H1 (cell line): Measurements from ENCODE around the gene TBX6. TPM values are rescaled to one million over a fixed set of nuclear protein-coding genes. Genes with fewer than 3 reads are reported as not detected.
A peak's percentile ranks its signal among the peaks of the same experiment; 100 is the strongest.

ENCODE experiments used
- CTCF ChIA-PET: fragments of 300-600 bp; sonication (Branson Sonifier 250); formaldehyde crosslinking; loops from one replicate; lab custom pipeline; 2021; ENCODE audit not compliant: partially characterized antibody; lab: Charles Lee
- POLR2A ChIA-PET: fragments of 300-600 bp; sonication (Branson Sonifier 250); formaldehyde crosslinking; loops from one replicate; lab custom pipeline; 2021; ENCODE audit warnings: inconsistent platforms; ENCODE audit not compliant: partially characterized antibody; lab: Charles Lee
- DNase-seq, 2 experiments: peaks; one replicate each; pipeline versions ENCODE4 v3.0.0 to v3.0.0-alpha.2; 2010 to 2022; ENCODE audit warnings: low spot score in 2 of 2, low read depth in 1 of 2, mixed read lengths in 1 of 2
- FAIRE-seq: peaks from 2 replicates; lab custom pipeline; 2011; peaks lifted over from hg19 to GRCh38; lab: Jason Lieb, UNC
- H2AFZ ChIP-seq: 2 replicates; pipeline ENCODE4 v1.8.1; 2012; ENCODE audit warnings: low read length, inconsistent platforms
- H2AK5ac ChIP-seq: 2 replicates; pipeline ENCODE4 v1.6.1; 2013; ENCODE audit warnings: low read depth, low read length
- H2BK120ac ChIP-seq: replicated peaks from 2 replicates; pipeline ENCODE3; 2013; ENCODE audit warnings: low read depth, low read length, inconsistent platforms
- H2BK12ac ChIP-seq: 2 replicates; pipeline ENCODE4 v1.6.1; 2013; ENCODE audit warnings: low read depth, low read length
- H2BK15ac ChIP-seq: 2 replicates; pipeline ENCODE4 v1.6.1; 2013; ENCODE audit warnings: low read length
- H2BK20ac ChIP-seq: 2 replicates; pipeline ENCODE4 v1.6.1; 2013; ENCODE audit warnings: low read length
- H2BK5ac ChIP-seq: 2 replicates; pipeline ENCODE4 v1.6.1; 2013; ENCODE audit warnings: low read depth, low read length
- H3K14ac ChIP-seq: 2 replicates; pipeline ENCODE4 v1.6.1; 2013; ENCODE audit warnings: inconsistent platforms; ENCODE audit not compliant: insufficient read length
- H3K18ac ChIP-seq: 2 replicates; pipeline ENCODE4 v1.6.1; 2013; ENCODE audit warnings: low read length; ENCODE audit errors: extremely low read depth
- H3K23ac ChIP-seq: 2 replicates; pipeline ENCODE4 v1.6.1; 2013; ENCODE audit warnings: inconsistent platforms; ENCODE audit not compliant: insufficient read length
- H3K23me2 ChIP-seq: 2 replicates; pipeline ENCODE4 v1.6.1; 2013; ENCODE audit warnings: low read depth, low read length
- H3K27ac ChIP-seq: 2 replicates; pipeline ENCODE4 v1.6.1; 2011; ENCODE audit warnings: low read depth, low read length, inconsistent platforms
- H3K27me3 ChIP-seq, 4 experiments: replicated peaks in 1 of 4; 1 replicate in 1 of 4; 2 replicates in 3 of 4; pipeline versions ENCODE4 v1.6.1 to v1.8.1; 2011 to 2013; ENCODE audit warnings: low read length in 3 of 4, mild to moderate bottlenecking in 3 of 4, inconsistent platforms in 2 of 4, mixed read lengths in 2 of 4, moderate library complexity in 1 of 4; ENCODE audit not compliant: control insufficient read depth in 3 of 4, insufficient read depth in 3 of 4; ENCODE audit errors: extremely low read depth in 1 of 4
- H3K36me3 ChIP-seq, 4 experiments: 2 replicates each; pipeline versions ENCODE4 v1.6.1 to v1.8.1; 2011 to 2013; ENCODE audit warnings: mild to moderate bottlenecking in 4 of 4, low read length in 3 of 4, moderate library complexity in 2 of 4, control low read depth in 1 of 4, inconsistent platforms in 1 of 4; ENCODE audit not compliant: insufficient read depth in 4 of 4, control insufficient read depth in 2 of 4
- H3K4ac ChIP-seq: replicated peaks from 2 replicates; pipeline ENCODE3; 2013; ENCODE audit warnings: low read length, low read depth, mixed read lengths, inconsistent platforms; ENCODE audit not compliant: insufficient read length
- H3K4me1 ChIP-seq, 4 experiments: replicated peaks in 1 of 4; 1 replicate in 1 of 4; 2 replicates in 3 of 4; pipeline versions ENCODE4 v1.6.1 to v1.8.1; 2011 to 2013; ENCODE audit warnings: low read length in 3 of 4, inconsistent platforms in 2 of 4, mixed read lengths in 1 of 4; ENCODE audit not compliant: insufficient read depth in 4 of 4, control insufficient read depth in 3 of 4
- H3K4me2 ChIP-seq, 2 experiments: 2 replicates each; pipeline versions ENCODE4 v1.6.1 to v1.8.1; 2011 to 2013; ENCODE audit warnings: low read depth in 2 of 2, low read length in 2 of 2, control low read depth in 1 of 2, inconsistent platforms in 1 of 2, mild to moderate bottlenecking in 1 of 2; ENCODE audit not compliant: insufficient read depth in 1 of 2
- H3K4me3 ChIP-seq, 4 experiments: fragments of 200-600, 300-600 bp in 1 of 4; sonication (generic), shearing (Covaris generic), sonication (Bioruptor Twin) in 1 of 4; 2 replicates each; pipeline versions ENCODE4 v1.5.1 to v1.8.1; 2011 to 2016; ENCODE audit warnings: low read length in 4 of 4, low read depth in 3 of 4, control low read depth in 2 of 4, inconsistent platforms in 2 of 4, mild to moderate bottlenecking in 2 of 4, mixed read lengths in 1 of 4, moderate library complexity in 1 of 4; ENCODE audit not compliant: insufficient read depth in 2 of 4; ENCODE audit errors: extremely low read depth in 1 of 4
- H3K56ac ChIP-seq: replicated peaks from 2 replicates; pipeline ENCODE3; 2013; ENCODE audit warnings: low read depth, mild to moderate bottlenecking, mixed read lengths, low read length, inconsistent platforms; ENCODE audit not compliant: insufficient read length
- H3K79me1 ChIP-seq: 2 replicates; pipeline ENCODE4 v1.6.1; 2013; ENCODE audit warnings: low read depth, low read length, control low read depth
- H3K79me2 ChIP-seq, 2 experiments: 2 replicates each; pipeline versions ENCODE4 v1.6.1 to v1.8.1; 2012 to 2013; ENCODE audit warnings: low read length in 2 of 2, mild to moderate bottlenecking in 2 of 2, inconsistent platforms in 1 of 2; ENCODE audit not compliant: insufficient read depth in 2 of 2, control insufficient read depth in 1 of 2
- H3K9ac ChIP-seq, 4 experiments: replicated peaks in 1 of 4; 1 replicate in 1 of 4; 2 replicates in 3 of 4; pipeline versions ENCODE4 v1.6.1 to v1.8.1; 2011 to 2013; ENCODE audit warnings: low read depth in 3 of 4, low read length in 3 of 4, control low read depth in 2 of 4, mild to moderate bottlenecking in 2 of 4, moderate library complexity in 2 of 4, inconsistent platforms in 1 of 4; ENCODE audit errors: extremely low read depth in 1 of 4
- H3K9me3 ChIP-seq, 2 experiments: 2 replicates each; pipeline versions ENCODE4 v1.6.1 to v1.8.1; 2012 to 2013; ENCODE audit warnings: mild to moderate bottlenecking in 2 of 2, moderate library complexity in 2 of 2, control low read depth in 1 of 2, inconsistent platforms in 1 of 2, low read depth in 1 of 2, low read length in 1 of 2, mixed read lengths in 1 of 2; ENCODE audit not compliant: insufficient read depth in 2 of 2
- H4K20me1 ChIP-seq, 2 experiments: replicated peaks in 1 of 2; 2 replicates each; pipeline versions ENCODE3 to v1.8.1; 2011 to 2013; ENCODE audit warnings: inconsistent platforms in 2 of 2, low read length in 2 of 2, mild to moderate bottlenecking in 1 of 2; ENCODE audit not compliant: insufficient read depth in 2 of 2, control insufficient read depth in 1 of 2
- H4K5ac ChIP-seq: 2 replicates; pipeline ENCODE4 v1.6.1; 2013; ENCODE audit warnings: low read length, low read depth, mixed read lengths, inconsistent platforms; ENCODE audit not compliant: insufficient read length
- H4K8ac ChIP-seq: 2 replicates; pipeline ENCODE4 v1.8.0; 2013; ENCODE audit warnings: mild to moderate bottlenecking, moderate library complexity, low read length, inconsistent platforms; ENCODE audit not compliant: insufficient read depth; ENCODE audit errors: extremely low read depth
- H4K91ac ChIP-seq: replicated peaks from 2 replicates; pipeline ENCODE3; 2013; ENCODE audit warnings: low read length, mixed read lengths, inconsistent platforms; ENCODE audit not compliant: insufficient read length
- CEBPB ChIP-seq: IDR thresholded peaks from 2 replicates; pipeline ENCODE4 v1.6.1; 2012; ENCODE audit warnings: low read depth, low read length
- EP300 ChIP-seq, 2 experiments: IDR thresholded peaks; 1 replicate in 1 of 2; 2 replicates in 1 of 2; pipeline ENCODE4 v1.6.1; 2011 to 2012; ENCODE audit warnings: low read depth in 2 of 2, low read length in 2 of 2, mild to moderate bottlenecking in 2 of 2, borderline replicate concordance in 1 of 2, inconsistent platforms in 1 of 2, moderate library complexity in 1 of 2
- HDAC6 ChIP-seq: IDR thresholded peaks from one replicate; pipeline ENCODE4 v1.7.1; 2012; ENCODE audit warnings: low read depth, mild to moderate bottlenecking, inconsistent platforms, low read length, moderate library complexity
- JUND ChIP-seq: IDR thresholded peaks from 2 replicates; pipeline ENCODE4 v1.6.1; 2011; ENCODE audit warnings: mild to moderate bottlenecking, improper control_type of control experiment, low read length
- KDM1A ChIP-seq: fragments of 200-600, 300-600 bp; sonication (generic); IDR thresholded peaks from 2 replicates; pipeline ENCODE4 v1.7.1; 2016; ENCODE audit warnings: mild to moderate bottlenecking, low read length, borderline replicate concordance
- SUZ12 ChIP-seq: fragments of 200-600 bp; sonication (generic); IDR thresholded peaks from 2 replicates; pipeline ENCODE4 v1.6.1; 2012; ENCODE audit warnings: mild to moderate bottlenecking, inconsistent platforms, low read length, moderate library complexity, mixed read lengths
- WGBS, 2 experiments: shearing (Covaris generic) in 1 of 2; methylation state at CpG; one replicate each; pipeline versions ENCODE4 v1.1.6 to v1.1.7; 2013 to 2015; ENCODE audit warnings: low lambda C conversion rate in 2 of 2, mixed read lengths in 2 of 2, inconsistent platforms in 1 of 2, low coverage in 1 of 2, missing lambda C conversion rate in 1 of 2; ENCODE audit not compliant: insufficient replicate concordance in 2 of 2, insufficient coverage in 1 of 2, insufficient read length in 1 of 2; ENCODE audit errors: extremely low coverage in 1 of 2, missing lambda C conversion rate in 1 of 2; 5-methylcytosine and 5-hydroxymethylcytosine counted together
- polyA plus RNA-seq, 7 experiments: library from polyadenylated mRNA; depleted of rRNA in 3 of 7; stranded (reverse) in 5 of 7; unstranded in 2 of 7; fragments of >200 nt in 5 of 7; fragments of 200-250 nt in 2 of 7; gene quantifications; 1 replicate in 5 of 7; 2 replicates in 1 of 7; 4 replicates in 1 of 7; pipeline versions ENCODE4 v1.2.1 to v1.2.3, GENCODE V29; 2011 to 2013; ENCODE audit warnings: missing spikeins in 2 of 7, mixed read lengths in 2 of 7
- total RNA-seq: library from RNA; stranded (reverse); fragmentation: NEBNext Ultra II Directional; extraction: Animal tissue kit (Norgen Biotek cat#: 25700); gene quantifications from 2 replicates; pipeline ENCODE4 v1.2.1, GENCODE V29; 2021

Gene TBX6
- total and polyA plus RNA-seq, 2 of the 8 experiments (the other 6 are each of a cell fraction or from before 2014, with no cell fraction given), result 2.2 to 2.8 TPM

DNA sequence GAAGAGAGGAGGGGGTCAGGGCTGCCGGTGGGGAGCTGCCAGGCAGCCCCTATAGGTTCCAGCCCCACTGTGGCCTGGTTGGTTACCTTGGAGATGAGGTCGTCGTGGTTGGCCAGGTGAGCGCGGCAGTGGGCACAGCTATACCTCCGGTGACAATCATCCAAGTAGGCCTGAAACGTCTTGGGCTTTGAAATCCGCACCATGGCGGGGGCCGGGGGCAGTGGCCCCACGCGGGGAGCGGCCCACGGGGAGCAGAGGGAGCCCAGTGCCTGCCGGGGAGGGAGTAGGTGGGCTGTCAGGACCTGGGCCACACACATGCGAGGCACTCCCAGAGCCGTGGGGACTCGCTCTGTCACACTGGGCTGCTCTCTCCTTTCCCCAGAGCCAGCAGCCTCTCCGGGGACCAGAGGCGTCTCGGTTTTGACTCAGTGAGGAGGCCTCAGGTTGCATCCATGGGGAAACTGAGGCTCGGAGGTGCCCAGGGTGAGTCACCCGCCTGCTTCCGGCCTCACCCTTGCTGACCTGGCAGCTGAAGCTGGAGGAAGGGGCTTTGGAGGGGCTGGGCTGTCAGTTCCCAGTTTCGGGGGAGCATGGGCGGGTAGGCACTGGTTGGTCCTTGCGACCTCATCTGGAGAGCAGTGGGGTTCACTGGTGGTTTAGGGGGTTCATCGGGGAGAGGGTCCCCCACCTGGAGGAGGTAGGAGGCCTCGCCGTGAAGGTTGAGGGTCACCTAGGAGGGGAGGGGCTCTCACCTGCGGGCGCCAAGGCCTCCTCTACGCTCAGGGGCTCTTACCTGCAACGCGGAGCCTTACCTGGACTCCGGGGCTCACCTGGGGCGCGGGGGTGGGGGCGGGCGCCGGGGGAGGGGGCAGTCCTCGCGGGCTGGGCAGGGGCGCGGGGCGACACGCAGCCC is 3.7 kb upstream of the TBX6 start:
- Histone ChIP-seq H3K18ac (peak overlapping the region; percentile 60), H3K23me2 (peaks cover 29% of the 10 kb centered on the region; the same call in 1 of the 2 replicates), H2BK12ac (peak overlapping the region; percentile 75; the same call in 1 of the 2 replicates), H3K79me2 (peaks cover 11 to 41% of the 10 kb centered on the region in 2 experiments), H3K36me3 (no peaks in the 10 kb centered on the region), H3K4ac (peak overlapping the region; percentile 64), H2BK15ac (peak overlapping the region; percentile 72; the same call in 1 of the 2 replicates), H3K4me1 (peaks cover 0 to 19% (median 10%) of the 10 kb centered on the region in 4 experiments; a peak in 6 of 7 replicates), H2AFZ (no peak overlapping the region), H3K4me2 (peak overlapping the region; percentile 56 to 93), H3K9me3 (no peaks in the 10 kb centered on the region), H3K27me3 (0 out of 7 replicates have a peak, but pooled peaks cover 0 to 3% (median 0%) of the 10 kb centered on the region in 4 experiments), H3K56ac (peak overlapping the region; percentile 62), H2AK5ac (no peak overlapping the region), H3K9ac (peak overlapping the region; percentile 54 to 73 (median 72)), H4K5ac (no peak overlapping the region), H3K27ac (peak overlapping the region; percentile 81), H4K20me1 (peaks cover 0 to 14% of the 10 kb centered on the region in 2 experiments), H3K4me3 (peak overlapping the region; percentile 46 to 61 (median 50)), H2BK120ac (peak overlapping the region; percentile 89), H4K8ac (peak overlapping the region; percentile 82; the same call in 1 of the 2 replicates), H2BK20ac (0 out of 2 replicates have a peak overlapping the region, but pooled peaks have one; percentile 32), H3K14ac (no peak overlapping the region), H3K79me1 (peaks cover 3% of the 10 kb centered on the region; the same call in 1 of the 2 replicates), H4K91ac (peak overlapping the region; percentile 82), H2BK5ac (peak overlapping the region; percentile 83), H3K23ac (no peak overlapping the region)
- ChIA-PET CTCF (interaction anchor here (0.7 to 1.7 kb wide), 2 partner anchors 13 to 40 kb away, joined by 3 to 6 read pairs; no protein-coding TSS in a partner anchor), POLR2A (interaction anchor here (0.9 to 14.0 kb wide), 4 partner anchors 13 to 505 kb away, joined by 3 to 353 read pairs (median 86); partner anchors contain the start of genes ALDOA, GDPD3 and PPP4C)
- DNase-seq (no peak), FAIRE-seq (no peak)
- WGBS, 2 experiments, result 56% methylated on average over 32 of the region's 47 CpGs; no CpG with 5 or more reads in 1 of the 2 experiments
- TF ChIP-seq HDAC6, result no peak
- no peak for TF ChIP-seq CEBPB
- no peak for TF ChIP-seq JUND
- TF ChIP-seq EP300 (IDR thresholded peaks at IDR 0.05; ENCODE audit: borderline replicate concordance in 1 of 2, low read depth in 2 of 2, low read length in 2 of 2), result no peak
- no peak for TF ChIP-seq SUZ12
- TF ChIP-seq KDM1A, result no peak
